GM12873 (cell line): ENCODE results near the gene SOX8.

ENCODE experiments used
- CTCF ChIP-seq: IDR thresholded peaks from 2 replicates; pipeline ENCODE4 v1.5.1; 2012; ENCODE audit warnings: low read depth, mild to moderate bottlenecking, moderate library complexity, low read length, control low read depth; ENCODE audit not compliant: insufficient read depth; ENCODE audit errors: missing control alignments

SOX8 gene

GRCh38 chr16:1021553-1022160, 40.1 kb downstream of the SOX8 start:
- TF ChIP-seq CTCF, result no peak

- TF ChIP-seq CTCF, result no peak
Measured at GRCh38 chr16:1022466-1022865, 40.9 kb downstream of the SOX8 start.

GRCh38 chr16:1024138-1024537, 42.6 kb downstream of the SOX8 start:
- no peak for TF ChIP-seq CTCF

- TF ChIP-seq CTCF, result no peak
Measured at GRCh38 chr16:1026057-1026783, 44.6 kb downstream of the SOX8 start.

GRCh38 chr16:1026784-1027500, 45.4 kb downstream of the SOX8 start:
- no peak for TF ChIP-seq CTCF

GRCh38 chr16:1027501-1027815, 45.9 kb downstream of the SOX8 start:
- TF ChIP-seq CTCF, result no peak

- no peak for TF ChIP-seq CTCF
Measured at GRCh38 chr16:1028056-1028455, 46.5 kb downstream of the SOX8 start.
